Thymus (tissue), 11 donors: Measurements from ENCODE around the gene GIT2. TPM values are rescaled to one million over a fixed set of nuclear protein-coding genes. Genes with fewer than 3 reads are reported as not detected.
"Not testable (repeated sequence)": the region's sequence is repeated elsewhere in the genome, so short reads cannot be mapped to it uniquely, and the experiment has no call there.

ENCODE experiments used
- DNase-seq, 9 donors: peaks; one replicate each; pipeline ENCODE4 v3.0.0-alpha.2; 2013; ENCODE audit warnings: low spot score in 9 of 9, low read depth in 6 of 9, missing footprints in 1 of 9
- H3K27ac ChIP-seq, 2 donors: one replicate each; pipeline ENCODE4 v1.5.1; 2013; ENCODE audit warnings: control low read depth in 1 of 2, low read depth in 1 of 2, low read length in 1 of 2, mild to moderate bottlenecking in 1 of 2, moderate library complexity in 1 of 2
- H3K27me3 ChIP-seq, 2 donors: one replicate each; pipeline ENCODE4 v1.5.1; 2013; ENCODE audit warnings: low read length in 1 of 2; ENCODE audit not compliant: control insufficient read depth in 2 of 2, insufficient read depth in 1 of 2
- H3K36me3 ChIP-seq, 2 donors: one replicate each; pipeline ENCODE4 v1.5.1; 2013; ENCODE audit warnings: low read length in 1 of 2, mild to moderate bottlenecking in 1 of 2, moderate library complexity in 1 of 2; ENCODE audit not compliant: control insufficient read depth in 2 of 2, insufficient read depth in 2 of 2
- H3K4me1 ChIP-seq, 2 donors: one replicate each; pipeline ENCODE4 v1.5.1; 2013; ENCODE audit warnings: low read length in 2 of 2; ENCODE audit not compliant: control insufficient read depth in 2 of 2, insufficient read depth in 2 of 2
- H3K4me3 ChIP-seq, 2 donors: one replicate each; pipeline ENCODE4 v1.5.1; 2013; ENCODE audit warnings: low read length in 2 of 2, control low read depth in 1 of 2, mild to moderate bottlenecking in 1 of 2
- H3K9me3 ChIP-seq, 2 donors: one replicate each; pipeline ENCODE4 v1.5.1; 2013; ENCODE audit warnings: low read length in 1 of 2, mild to moderate bottlenecking in 1 of 2; ENCODE audit not compliant: control insufficient read depth in 2 of 2, insufficient read depth in 1 of 2
- WGBS: extraction: QIAGEN DNeasy Blood & Tissue Kit; methylation state at CpG from one replicate; pipeline ENCODE4 v1.1.7; 2013; 5-methylcytosine and 5-hydroxymethylcytosine counted together
- polyA plus RNA-seq: library from polyadenylated mRNA; stranded (reverse); fragments of 200-250 nt; gene quantifications from one replicate; pipeline ENCODE4 v1.2.3, GENCODE V29; 2013
- total RNA-seq: library from RNA; stranded (reverse); fragments of 120-200 nt; gene quantifications from one replicate; pipeline ENCODE4 v1.2.4, GENCODE V29; 2013
- donor health status: healthy.

Gene GIT2
- total and polyA plus RNA-seq, 2 donors: 37.6 to 41.9 TPM

- H3K4me3 ChIP-seq: no peak overlapping the region
- H3K36me3 ChIP-seq: no peaks in the 10 kb centered on the region
- 100% methylated on average over 1 of the region's 1 CpG for WGBS
- no peak for DNase-seq
- no peaks in the 10 kb centered on the region for H3K27me3 ChIP-seq
- H3K9me3 ChIP-seq: no peaks in the 10 kb centered on the region
- H3K27ac ChIP-seq: no peak overlapping the region
- H3K4me1 ChIP-seq: peaks cover 3 to 11% of the 10 kb centered on the region in 2 donors
Measured at GRCh38 chr12:109892165-109892715, 103.9 kb downstream of the GIT2 start.

- H3K27ac ChIP-seq, H3K36me3 ChIP-seq, H3K9me3 ChIP-seq, DNase-seq, H3K27me3 ChIP-seq, H3K4me3 ChIP-seq: not testable (repeated sequence)
- H3K4me1 ChIP-seq: peaks cover 3 to 11% of the 10 kb centered on the region in 2 donors
- 91% methylated on average over 7 of the region's 7 CpGs for WGBS
Measured at GRCh38 chr12:109891731-109892130, 104.4 kb downstream of the GIT2 start.

- no peak overlapping the region for H3K27ac ChIP-seq
- peaks cover 3 to 11% of the 10 kb centered on the region in 2 donors for H3K4me1 ChIP-seq
Measured at GRCh38 chr12:109890620-109891170, 105.5 kb downstream of the GIT2 start.

GRCh38 chr12:109888179-109889020, 107.8 kb downstream of the GIT2 start:
- Histone ChIP-seq H3K4me3 (no peak overlapping the region), H3K27me3 (no peaks in the 10 kb centered on the region), H3K27ac (peak overlapping the region; percentile 44 to 60), H3K36me3 (no peaks in the 10 kb centered on the region), H3K9me3 (no peaks in the 10 kb centered on the region), H3K4me1 (peaks cover 3 to 11% of the 10 kb centered on the region in 2 donors)
- no peak for DNase-seq
- WGBS: 71% methylated on average over 12 of the region's 12 CpGs

More at GRCh38 chr12:109890620-109891170, 105.5 kb downstream of the GIT2 start:
- WGBS: 95% methylated on average over 13 of the region's 13 CpGs
- Histone ChIP-seq H3K4me3 (no peak overlapping the region), H3K36me3 (no peaks in the 10 kb centered on the region), H3K27me3 (no peaks in the 10 kb centered on the region), H3K9me3 (no peaks in the 10 kb centered on the region)
- DNase-seq: no peak

DNA sequence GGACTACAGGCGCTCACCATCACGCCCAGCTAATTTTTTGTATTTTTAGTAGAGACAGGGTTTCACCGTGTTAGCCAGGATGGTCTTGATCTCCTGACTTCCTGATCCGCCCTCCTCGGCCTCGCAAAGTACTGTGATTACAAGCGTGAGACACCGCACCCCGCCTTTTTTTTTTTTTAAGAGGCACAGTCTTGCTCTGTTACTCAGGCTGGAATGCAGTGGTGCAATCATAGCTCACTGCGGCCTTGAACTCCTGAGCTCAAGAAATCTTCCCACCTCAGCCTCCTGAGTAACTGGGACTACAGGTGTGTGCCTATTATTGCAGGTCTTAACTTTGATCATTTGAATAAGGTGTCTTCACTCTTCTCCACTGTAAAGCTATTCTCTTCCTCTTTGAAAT, 110.6 kb downstream of the GIT2 start:
- Histone ChIP-seq H3K9me3 (no peaks in the 10 kb centered on the region), H3K4me1 (peaks cover 3 to 7% of the 10 kb centered on the region in 2 donors), H3K4me3 (no peak overlapping the region), H3K27ac (no peak overlapping the region), H3K27me3 (peaks cover 4 to 9% of the 10 kb centered on the region in 2 donors), H3K36me3 (no peaks in the 10 kb centered on the region)
- 97% methylated on average over 10 of the region's 10 CpGs for WGBS
- DNase-seq: no peak

GRCh38 chr12:109883461-109883860, 112.7 kb downstream of the GIT2 start:
- no peaks in the 10 kb centered on the region for H3K9me3 ChIP-seq
- H3K27me3 ChIP-seq: peaks cover 4 to 9% of the 10 kb centered on the region in 2 donors
- H3K4me1 ChIP-seq: peaks cover 0 to 18% of the 10 kb centered on the region in 2 donors
- no peak overlapping the region for H3K4me3 ChIP-seq
- no peak for DNase-seq
- H3K36me3 ChIP-seq: no peaks in the 10 kb centered on the region
- no peak overlapping the region for H3K27ac ChIP-seq
- WGBS: 89% methylated on average over 4 of the region's 4 CpGs

DNA sequence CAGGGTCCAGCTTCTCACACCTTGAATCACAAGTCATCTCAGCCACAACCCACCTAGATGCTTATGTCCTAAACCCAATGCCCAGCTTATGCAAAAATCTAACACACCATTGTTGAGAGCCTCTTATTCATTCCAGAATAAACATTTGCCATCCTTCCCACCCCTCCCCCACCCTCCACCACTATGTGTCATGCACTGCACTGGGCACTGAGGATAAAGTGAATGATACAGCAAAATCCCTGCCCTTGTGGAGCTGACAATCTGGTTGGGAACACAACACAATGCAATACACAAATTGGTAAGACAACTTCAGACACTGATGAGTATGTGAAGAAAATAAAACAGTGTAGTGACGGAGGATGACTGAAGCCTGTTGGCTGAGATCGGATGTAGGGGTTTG, 114.4 kb downstream of the GIT2 start:
- no peak overlapping the region for H3K27ac ChIP-seq
- H3K9me3 ChIP-seq: no peaks in the 10 kb centered on the region
- H3K4me3 ChIP-seq: no peak overlapping the region
- H3K27me3 ChIP-seq: peaks cover 4 to 9% of the 10 kb centered on the region in 2 donors
- peaks cover 0 to 23% of the 10 kb centered on the region in 2 donors for H3K4me1 ChIP-seq
- over 99% methylated on average over 2 of the region's 2 CpGs for WGBS
- H3K36me3 ChIP-seq: no peaks in the 10 kb centered on the region
- DNase-seq: no peak

- Histone ChIP-seq H3K27ac (peak overlapping the region in 1 of 2 donors; percentile 55), H3K9me3 (no peaks in the 10 kb centered on the region), H3K27me3 (peaks cover 4 to 9% of the 10 kb centered on the region in 2 donors), H3K4me3 (peak overlapping the region; percentile 48 to 66), H3K4me1 (peaks cover 0 to 23% of the 10 kb centered on the region in 2 donors), H3K36me3 (no peaks in the 10 kb centered on the region)
- DNase-seq: no peak
- WGBS: 18% methylated on average over 9 of the region's 9 CpGs
Measured at GRCh38 chr12:109880938-109881337, 115.2 kb downstream of the GIT2 start.
